ENCODE results near the gene S100A7A.

DNA sequence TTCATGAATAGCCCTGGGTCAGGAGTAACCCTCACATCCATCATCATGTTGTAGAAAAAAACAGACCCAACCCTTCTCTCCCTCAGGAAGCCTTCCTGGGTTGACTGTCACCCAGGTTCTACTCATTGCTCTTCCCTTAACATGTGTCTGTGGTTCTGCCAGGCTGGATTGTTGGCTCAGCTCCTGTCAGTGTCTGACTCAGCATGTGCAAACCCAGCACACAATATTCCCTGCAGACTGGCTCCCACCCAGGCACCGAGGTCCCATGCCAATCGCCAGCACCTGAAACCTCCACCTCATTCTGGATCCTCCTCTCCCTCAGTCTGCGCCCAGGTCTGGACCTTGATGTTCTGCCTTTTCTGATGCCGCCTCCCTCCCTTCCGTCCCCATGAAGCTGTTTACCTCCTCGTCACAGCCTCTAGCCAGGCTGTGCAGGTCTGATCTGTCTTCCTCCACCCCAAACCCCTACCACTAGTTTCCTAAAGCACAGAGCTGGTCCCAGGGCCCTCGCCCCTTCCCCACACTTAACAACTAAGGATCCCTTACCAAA lies 21.1 kb upstream of the S100A7A start:
- no peak for TF ChIP-seq ZNF184 (tag by site-specific recombination; IDR thresholded peaks at IDR 0.05)
- TF ChIP-seq, protein P1, sequence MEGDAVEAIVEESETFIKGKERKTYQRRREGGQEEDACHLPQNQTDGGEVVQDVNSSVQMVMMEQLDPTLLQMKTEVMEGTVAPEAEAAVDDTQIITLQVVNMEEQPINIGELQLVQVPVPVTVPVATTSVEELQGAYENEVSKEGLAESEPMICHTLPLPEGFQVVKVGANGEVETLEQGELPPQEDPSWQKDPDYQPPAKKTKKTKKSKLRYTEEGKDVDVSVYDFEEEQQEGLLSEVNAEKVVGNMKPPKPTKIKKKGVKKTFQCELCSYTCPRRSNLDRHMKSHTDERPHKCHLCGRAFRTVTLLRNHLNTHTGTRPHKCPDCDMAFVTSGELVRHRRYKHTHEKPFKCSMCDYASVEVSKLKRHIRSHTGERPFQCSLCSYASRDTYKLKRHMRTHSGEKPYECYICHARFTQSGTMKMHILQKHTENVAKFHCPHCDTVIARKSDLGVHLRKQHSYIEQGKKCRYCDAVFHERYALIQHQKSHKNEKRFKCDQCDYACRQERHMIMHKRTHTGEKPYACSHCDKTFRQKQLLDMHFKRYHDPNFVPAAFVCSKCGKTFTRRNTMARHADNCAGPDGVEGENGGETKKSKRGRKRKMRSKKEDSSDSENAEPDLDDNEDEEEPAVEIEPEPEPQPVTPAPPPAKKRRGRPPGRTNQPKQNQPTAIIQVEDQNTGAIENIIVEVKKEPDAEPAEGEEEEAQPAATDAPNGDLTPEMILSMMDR (tag by site-specific recombination; IDR thresholded peaks at IDR 0.05) = no peak
- TF ChIP-seq, protein P2, sequence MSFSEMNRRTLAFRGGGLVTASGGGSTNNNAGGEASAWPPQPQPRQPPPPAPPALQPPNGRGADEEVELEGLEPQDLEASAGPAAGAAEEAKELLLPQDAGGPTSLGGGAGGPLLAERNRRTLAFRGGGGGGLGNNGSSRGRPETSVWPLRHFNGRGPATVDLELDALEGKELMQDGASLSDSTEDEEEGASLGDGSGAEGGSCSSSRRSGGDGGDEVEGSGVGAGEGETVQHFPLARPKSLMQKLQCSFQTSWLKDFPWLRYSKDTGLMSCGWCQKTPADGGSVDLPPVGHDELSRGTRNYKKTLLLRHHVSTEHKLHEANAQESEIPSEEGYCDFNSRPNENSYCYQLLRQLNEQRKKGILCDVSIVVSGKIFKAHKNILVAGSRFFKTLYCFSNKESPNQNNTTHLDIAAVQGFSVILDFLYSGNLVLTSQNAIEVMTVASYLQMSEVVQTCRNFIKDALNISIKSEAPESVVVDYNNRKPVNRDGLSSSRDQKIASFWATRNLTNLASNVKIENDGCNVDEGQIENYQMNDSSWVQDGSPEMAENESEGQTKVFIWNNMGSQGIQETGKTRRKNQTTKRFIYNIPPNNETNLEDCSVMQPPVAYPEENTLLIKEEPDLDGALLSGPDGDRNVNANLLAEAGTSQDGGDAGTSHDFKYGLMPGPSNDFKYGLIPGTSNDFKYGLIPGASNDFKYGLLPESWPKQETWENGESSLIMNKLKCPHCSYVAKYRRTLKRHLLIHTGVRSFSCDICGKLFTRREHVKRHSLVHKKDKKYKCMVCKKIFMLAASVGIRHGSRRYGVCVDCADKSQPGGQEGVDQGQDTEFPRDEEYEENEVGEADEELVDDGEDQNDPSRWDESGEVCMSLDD (tag by site-specific recombination; IDR thresholded peaks at IDR 0.05) = no peak
- TF ChIP-seq BCL11B (tag by site-specific recombination; IDR thresholded peaks at IDR 0.05; ENCODE audit: low read depth) = no peak
- no peak for TF ChIP-seq ZNF140 (tag by site-specific recombination; IDR thresholded peaks at IDR 0.05)
- no peak for TF ChIP-seq ZNF423 (tag by site-specific recombination; IDR thresholded peaks at IDR 0.05)
- TF ChIP-seq, protein P3, sequence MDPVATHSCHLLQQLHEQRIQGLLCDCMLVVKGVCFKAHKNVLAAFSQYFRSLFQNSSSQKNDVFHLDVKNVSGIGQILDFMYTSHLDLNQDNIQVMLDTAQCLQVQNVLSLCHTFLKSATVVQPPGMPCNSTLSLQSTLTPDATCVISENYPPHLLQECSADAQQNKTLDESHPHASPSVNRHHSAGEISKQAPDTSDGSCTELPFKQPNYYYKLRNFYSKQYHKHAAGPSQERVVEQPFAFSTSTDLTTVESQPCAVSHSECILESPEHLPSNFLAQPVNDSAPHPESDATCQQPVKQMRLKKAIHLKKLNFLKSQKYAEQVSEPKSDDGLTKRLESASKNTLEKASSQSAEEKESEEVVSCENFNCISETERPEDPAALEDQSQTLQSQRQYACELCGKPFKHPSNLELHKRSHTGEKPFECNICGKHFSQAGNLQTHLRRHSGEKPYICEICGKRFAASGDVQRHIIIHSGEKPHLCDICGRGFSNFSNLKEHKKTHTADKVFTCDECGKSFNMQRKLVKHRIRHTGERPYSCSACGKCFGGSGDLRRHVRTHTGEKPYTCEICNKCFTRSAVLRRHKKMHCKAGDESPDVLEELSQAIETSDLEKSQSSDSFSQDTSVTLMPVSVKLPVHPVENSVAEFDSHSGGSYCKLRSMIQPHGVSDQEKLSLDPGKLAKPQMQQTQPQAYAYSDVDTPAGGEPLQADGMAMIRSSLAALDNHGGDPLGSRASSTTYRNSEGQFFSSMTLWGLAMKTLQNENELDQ (tag by site-specific recombination; IDR thresholded peaks at IDR 0.05; ENCODE audit: low read depth) = no peak
- no peak for TF ChIP-seq ZNF23 (tag by site-specific recombination; IDR thresholded peaks at IDR 0.05; ENCODE audit: borderline replicate concordance)
- TF ChIP-seq, protein P4, sequence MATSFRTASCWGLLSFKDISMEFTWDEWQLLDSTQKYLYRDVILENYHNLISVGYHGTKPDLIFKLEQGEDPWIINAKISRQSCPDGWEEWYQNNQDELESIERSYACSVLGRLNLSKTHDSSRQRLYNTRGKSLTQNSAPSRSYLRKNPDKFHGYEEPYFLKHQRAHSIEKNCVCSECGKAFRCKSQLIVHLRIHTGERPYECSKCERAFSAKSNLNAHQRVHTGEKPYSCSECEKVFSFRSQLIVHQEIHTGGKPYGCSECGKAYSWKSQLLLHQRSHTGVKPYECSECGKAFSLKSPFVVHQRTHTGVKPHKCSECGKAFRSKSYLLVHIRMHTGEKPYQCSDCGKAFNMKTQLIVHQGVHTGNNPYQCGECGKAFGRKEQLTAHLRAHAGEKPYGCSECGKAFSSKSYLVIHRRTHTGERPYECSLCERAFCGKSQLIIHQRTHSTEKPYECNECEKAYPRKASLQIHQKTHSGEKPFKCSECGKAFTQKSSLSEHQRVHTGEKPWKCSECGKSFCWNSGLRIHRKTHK (tag by site-specific recombination; IDR thresholded peaks at IDR 0.05) = no peak
- TF ChIP-seq SP7 (tag by site-specific recombination; IDR thresholded peaks at IDR 0.05) = no peak

Measured in HEK293 (cell line).